ENCODE results near the gene AVPR2.

AVPR2 gene

GRCh38 chrX:153874366-153875125 is 29.9 kb upstream of the AVPR2 start:
- TF ChIP-seq SIN3A (IDR thresholded peaks at IDR 0.05; ENCODE audit: borderline replicate concordance, insufficient read depth, low read length) = no peak
- no peak for TF ChIP-seq TAF1 (IDR thresholded peaks at IDR 0.05; ENCODE audit: borderline replicate concordance, insufficient read depth, low read length)
- no peak for TF ChIP-seq FOXP2 (optimal IDR thresholded peaks at IDR 0.05; ENCODE audit: borderline replicate concordance, extremely low read depth, extremely low read length, insufficient read depth)
- no peak for TF ChIP-seq POLR2AphosphoS5 (IDR thresholded peaks at IDR 0.05; ENCODE audit: low read depth, low read length)
- TF ChIP-seq, protein P1, sequence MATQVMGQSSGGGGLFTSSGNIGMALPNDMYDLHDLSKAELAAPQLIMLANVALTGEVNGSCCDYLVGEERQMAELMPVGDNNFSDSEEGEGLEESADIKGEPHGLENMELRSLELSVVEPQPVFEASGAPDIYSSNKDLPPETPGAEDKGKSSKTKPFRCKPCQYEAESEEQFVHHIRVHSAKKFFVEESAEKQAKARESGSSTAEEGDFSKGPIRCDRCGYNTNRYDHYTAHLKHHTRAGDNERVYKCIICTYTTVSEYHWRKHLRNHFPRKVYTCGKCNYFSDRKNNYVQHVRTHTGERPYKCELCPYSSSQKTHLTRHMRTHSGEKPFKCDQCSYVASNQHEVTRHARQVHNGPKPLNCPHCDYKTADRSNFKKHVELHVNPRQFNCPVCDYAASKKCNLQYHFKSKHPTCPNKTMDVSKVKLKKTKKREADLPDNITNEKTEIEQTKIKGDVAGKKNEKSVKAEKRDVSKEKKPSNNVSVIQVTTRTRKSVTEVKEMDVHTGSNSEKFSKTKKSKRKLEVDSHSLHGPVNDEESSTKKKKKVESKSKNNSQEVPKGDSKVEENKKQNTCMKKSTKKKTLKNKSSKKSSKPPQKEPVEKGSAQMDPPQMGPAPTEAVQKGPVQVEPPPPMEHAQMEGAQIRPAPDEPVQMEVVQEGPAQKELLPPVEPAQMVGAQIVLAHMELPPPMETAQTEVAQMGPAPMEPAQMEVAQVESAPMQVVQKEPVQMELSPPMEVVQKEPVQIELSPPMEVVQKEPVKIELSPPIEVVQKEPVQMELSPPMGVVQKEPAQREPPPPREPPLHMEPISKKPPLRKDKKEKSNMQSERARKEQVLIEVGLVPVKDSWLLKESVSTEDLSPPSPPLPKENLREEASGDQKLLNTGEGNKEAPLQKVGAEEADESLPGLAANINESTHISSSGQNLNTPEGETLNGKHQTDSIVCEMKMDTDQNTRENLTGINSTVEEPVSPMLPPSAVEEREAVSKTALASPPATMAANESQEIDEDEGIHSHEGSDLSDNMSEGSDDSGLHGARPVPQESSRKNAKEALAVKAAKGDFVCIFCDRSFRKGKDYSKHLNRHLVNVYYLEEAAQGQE (IDR thresholded peaks at IDR 0.05; ENCODE audit: insufficient read depth in 1 of 2, low read depth in 2 of 2, low read length in 2 of 2) = no peak

- TF ChIP-seq POLR2AphosphoS5 (IDR thresholded peaks at IDR 0.05; ENCODE audit: low read depth, low read length) = no peak
- TF ChIP-seq TAF1 (IDR thresholded peaks at IDR 0.05; ENCODE audit: borderline replicate concordance, insufficient read depth, low read length) = no peak
- TF ChIP-seq, protein P1 (IDR thresholded peaks at IDR 0.05; ENCODE audit: insufficient read depth in 1 of 2, low read depth in 2 of 2, low read length in 2 of 2) = peak; percentile 99
- TF ChIP-seq SIN3A (IDR thresholded peaks at IDR 0.05; ENCODE audit: borderline replicate concordance, insufficient read depth, low read length) = peak; percentile 100
Observed at GRCh38 chrX:153875391-153876111, 28.9 kb upstream of the AVPR2 start.

DNA sequence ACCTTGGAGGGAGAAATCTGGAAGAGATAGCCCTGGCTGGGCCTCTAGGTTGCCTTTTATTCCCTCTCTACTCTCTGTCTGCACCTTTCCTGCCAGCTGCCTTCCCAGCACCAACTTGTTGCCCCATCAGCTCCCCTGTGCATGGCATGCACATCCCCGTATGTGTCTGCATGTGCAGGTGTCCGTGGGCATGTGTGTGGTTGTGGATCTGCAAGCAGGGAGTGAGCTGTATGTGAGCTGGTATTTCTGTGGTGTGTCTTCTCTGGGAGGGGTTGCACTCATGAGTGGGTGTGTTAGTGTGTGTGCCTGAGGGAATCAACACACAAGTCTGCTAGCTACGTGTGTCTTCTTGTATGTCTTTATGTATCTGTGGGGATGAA is 28.4 kb upstream of the AVPR2 start:
- TF ChIP-seq SIN3A (IDR thresholded peaks at IDR 0.05; ENCODE audit: borderline replicate concordance, insufficient read depth, low read length) = no peak
- TF ChIP-seq TAF1 (IDR thresholded peaks at IDR 0.05; ENCODE audit: borderline replicate concordance, insufficient read depth, low read length) = no peak
- TF ChIP-seq, protein P1 (IDR thresholded peaks at IDR 0.05; ENCODE audit: insufficient read depth in 1 of 2, low read depth in 2 of 2, low read length in 2 of 2) = peak in 1 of 2 experiments; percentile 50; a peak in 1 of 4 replicates
- no peak for TF ChIP-seq FOXP2 (optimal IDR thresholded peaks at IDR 0.05; ENCODE audit: borderline replicate concordance, extremely low read depth, extremely low read length, insufficient read depth)

GRCh38 chrX:153877571-153878261 is 26.8 kb upstream of the AVPR2 start:
- TF ChIP-seq SIN3A (IDR thresholded peaks at IDR 0.05; ENCODE audit: borderline replicate concordance, insufficient read depth, low read length) (no peak), POLR2AphosphoS5 (IDR thresholded peaks at IDR 0.05; ENCODE audit: low read depth, low read length) (no peak), TAF1 (IDR thresholded peaks at IDR 0.05; ENCODE audit: borderline replicate concordance, insufficient read depth, low read length) (no peak), FOXP2 (optimal IDR thresholded peaks at IDR 0.05; ENCODE audit: borderline replicate concordance, extremely low read depth, extremely low read length, insufficient read depth) (no peak)
- TF ChIP-seq, protein P1 (IDR thresholded peaks at IDR 0.05; ENCODE audit: insufficient read depth in 1 of 2, low read depth in 2 of 2, low read length in 2 of 2) = no peak
